Esophagus squamous epithelium (tissue), 5 donors: ENCODE results near the gene BCAR3. TPM values are rescaled to one million over a fixed set of nuclear protein-coding genes. Genes with fewer than 3 reads are reported as not detected.

Experiments used
- DNase-seq: peaks from one replicate; lab custom pipeline; 2025; lab: John Stamatoyannopoulos, UW
- H3K27ac ChIP-seq, 4 donors: fragments of 200-600 bp; sonication (generic); one replicate each; pipeline ENCODE4 v1.5.1; 2016 to 2019; ENCODE audit warnings: mild to moderate bottlenecking in 1 of 4
- H3K27me3 ChIP-seq, 4 donors: fragments of 200-600 bp; sonication (generic); 1 replicate in 3 of 4; 2 replicates in 1 of 4; pipeline versions ENCODE4 v1.5.1 to v1.6.0; 2017 to 2021; ENCODE audit warnings: antibody characterized with exemption in 1 of 4
- H3K36me3 ChIP-seq, 3 donors: fragments of 200-600 bp; sonication (generic); one replicate each; pipeline ENCODE4 v1.5.1; 2016 to 2019
- H3K4me1 ChIP-seq, 3 donors: fragments of 200-600 bp; sonication (generic); one replicate each; pipeline ENCODE4 v1.5.1; 2017 to 2019
- H3K4me3 ChIP-seq, 4 donors: fragments of 200-600 bp; sonication (generic); 1 replicate in 3 of 4; 2 replicates in 1 of 4; pipeline ENCODE4 v1.5.1; 2016 to 2019; ENCODE audit warnings: mild to moderate bottlenecking in 2 of 4, moderate library complexity in 1 of 4
- H3K9me3 ChIP-seq, 3 donors: fragments of 200-600 bp; sonication (generic); one replicate each; pipeline ENCODE4 v1.5.1; 2016 to 2019
- CTCF ChIP-seq, 6 experiments: fragments of 450-650 bp in 4 of 6; fragments of 200-600 bp in 2 of 6; sonication (generic) in 2 of 6; IDR thresholded peaks; one replicate each; pipeline ENCODE4 v1.5.1; 2016 to 2019; ENCODE audit warnings: antibody characterized with exemption in 6 of 6, mild to moderate bottlenecking in 4 of 6, moderate library complexity in 4 of 6
- POLR2A ChIP-seq, 4 donors: fragments of 450-650 bp; IDR thresholded peaks; one replicate each; pipeline ENCODE4 v1.6.1; 2017; ENCODE audit warnings: antibody characterized with exemption in 4 of 4, mild to moderate bottlenecking in 4 of 4, moderate library complexity in 3 of 4
- WGBS, 2 donors: methylation state at CpG; one replicate each; pipeline ENCODE4 v1.1.5; 2018; 5-methylcytosine and 5-hydroxymethylcytosine counted together
- intact Hi-C: fragments of 100-400 bp; cut with DNase I; formaldehyde crosslinking; loops from one replicate; pipeline ENCODE4 v1.15.0; 2022
- total RNA-seq, 4 donors: library from RNA; depleted of rRNA; stranded (reverse); fragments of >200 nt; gene quantifications; one replicate each; pipeline ENCODE4 v1.1.0, GENCODE V29; 2016
- donor health status: DM: yes; HTN: yes; CAD: no.

Gene BCAR3
- total RNA-seq, 4 donors from 2014 or later, result 6.9 to 17.5 (median 9.4) TPM

- H3K4me3 ChIP-seq, result no peak overlapping the region
- H3K27ac ChIP-seq, result peak overlapping the region in 3 of 4 donors; percentile 7 to 66 (median 39)
- DNase-seq, result no peak
- H3K36me3 ChIP-seq, result peaks cover 0 to 41% (median 0%) of the 10 kb centered on the region in 3 donors
- peaks cover 0 to 8% (median 0%) of the 10 kb centered on the region in 3 donors for H3K4me1 ChIP-seq
- TF ChIP-seq CTCF (IDR thresholded peaks at IDR 0.05) (no peak), POLR2A (IDR thresholded peaks at IDR 0.05) (no peak)
- H3K9me3 ChIP-seq, result no peaks in the 10 kb centered on the region
- intact Hi-C loops, result no loop called here
- 60 to 85% methylated on average over 9 to 14 of the region's 14 CpGs for WGBS, 2 donors
- H3K27me3 ChIP-seq, result no peaks in the 10 kb centered on the region
Observed at GRCh38 chr1:93635614-93636543, 45.8 kb downstream of the BCAR3 start.

- Histone ChIP-seq H3K4me1 (peaks cover 0 to 17% (median 0%) of the 10 kb centered on the region in 3 donors), H3K27ac (no peak overlapping the region), H3K9me3 (no peaks in the 10 kb centered on the region), H3K4me3 (no peak overlapping the region), H3K36me3 (peaks cover 0 to 30% (median 0%) of the 10 kb centered on the region in 3 donors), H3K27me3 (no peaks in the 10 kb centered on the region)
- no peak for TF ChIP-seq POLR2A (IDR thresholded peaks at IDR 0.05)
- TF ChIP-seq CTCF (IDR thresholded peaks at IDR 0.05), result no peak
- DNase-seq, result no peak
- intact Hi-C loops, result loop anchor here (5.0 kb wide), 1 partner anchor 179 kb away; no protein-coding TSS in a partner anchor
- WGBS, 2 donors, result 92 to 100% methylated on average over 4 of the region's 4 CpGs
Observed at GRCh38 chr1:93633313-93633712, 48.3 kb downstream of the BCAR3 start.

GRCh38 chr1:93631626-93632365 lies 49.8 kb downstream of the BCAR3 start:
- peaks cover 0 to 30% (median 0%) of the 10 kb centered on the region in 3 donors for H3K36me3 ChIP-seq
- no peaks in the 10 kb centered on the region for H3K9me3 ChIP-seq
- no peak overlapping the region for H3K4me3 ChIP-seq
- 80 to 94% methylated on average over 3 to 4 of the region's 5 CpGs for WGBS, 2 donors
- no peaks in the 10 kb centered on the region for H3K27me3 ChIP-seq
- intact Hi-C loops, result loop anchor here (5.0 kb wide), 1 partner anchor 181 kb away; no protein-coding TSS in a partner anchor
- no peak overlapping the region for H3K27ac ChIP-seq
- no peak for TF ChIP-seq POLR2A (IDR thresholded peaks at IDR 0.05)
- peak in 2 of 6 experiments; percentile 7 to 34 for TF ChIP-seq CTCF (IDR thresholded peaks at IDR 0.05)
- peaks cover 0 to 17% (median 0%) of the 10 kb centered on the region in 3 donors for H3K4me1 ChIP-seq
- no peak for DNase-seq

GRCh38 chr1:93630168-93630567 lies 51.5 kb downstream of the BCAR3 start:
- no peak overlapping the region for H3K27ac ChIP-seq
- no peak for DNase-seq
- peaks cover 0 to 17% (median 0%) of the 10 kb centered on the region in 3 donors for H3K4me1 ChIP-seq
- intact Hi-C loops, result loop anchor here (5.0 kb wide), 1 partner anchor 182 kb away; no protein-coding TSS in a partner anchor
- H3K4me3 ChIP-seq, result no peak overlapping the region
- H3K27me3 ChIP-seq, result no peaks in the 10 kb centered on the region
- no peak for TF ChIP-seq CTCF (IDR thresholded peaks at IDR 0.05)
- 74 to 79% methylated on average over 3 of the region's 3 CpGs for WGBS, 2 donors
- H3K36me3 ChIP-seq, result peaks cover 0 to 16% (median 0%) of the 10 kb centered on the region in 3 donors
- H3K9me3 ChIP-seq, result no peaks in the 10 kb centered on the region
